Activated CD4-positive, alpha-beta T cell treated with anti-CD3 and anti-CD28 coated beads, Interleukin-2, Interleukin-6, amounts not matched to agents 100 ng/mL and 50 ng/mL, durations not matched to agents 16 hours and 8 hours (primary cell): ENCODE results near the gene SYCE1.

Source experiments
- DNase-seq: peaks from one replicate; pipeline ENCODE4 v3.0.0-alpha.2; 2020

Gene SYCE1

DNA sequence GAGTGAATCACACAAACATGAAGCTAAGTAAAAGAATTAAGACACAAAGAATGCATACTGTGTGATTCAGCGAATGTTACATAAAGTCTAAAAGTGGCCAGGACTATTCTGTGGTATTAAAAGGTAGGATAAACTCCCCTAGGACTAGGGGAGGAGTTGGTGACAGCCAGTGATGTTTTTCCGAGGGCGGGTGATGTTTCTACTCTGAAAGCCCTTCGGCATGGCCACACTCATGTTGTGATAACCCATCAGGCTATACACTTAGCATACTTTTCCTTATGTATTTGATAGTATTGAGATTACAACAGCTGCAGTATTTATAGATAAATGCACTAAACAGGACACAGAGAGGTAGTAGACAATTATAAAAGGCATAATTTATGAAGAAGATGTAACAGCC lies 54.0 kb downstream of the SYCE1 start:
- DNase-seq = no peak

DNA sequence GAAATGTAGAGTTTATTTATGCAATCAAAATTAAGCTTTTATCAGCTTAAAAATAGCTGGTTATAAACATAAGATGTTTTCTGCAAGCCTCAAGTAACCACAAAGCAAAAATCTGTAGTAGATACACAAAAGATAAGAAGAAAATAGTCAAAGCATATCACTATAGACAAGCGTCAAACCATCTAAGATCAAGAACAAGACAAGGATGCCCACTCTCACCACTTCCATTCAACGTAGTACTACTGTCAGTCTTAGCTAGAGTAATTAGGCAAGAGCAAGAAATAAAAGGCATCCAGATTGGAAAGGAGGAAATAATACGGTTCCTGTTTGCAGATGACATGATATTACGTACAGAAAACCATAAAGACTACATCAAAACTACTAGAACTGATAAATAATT lies 55.7 kb downstream of the SYCE1 start:
- no peak for DNase-seq
